GM18858 (cell line): ENCODE results near the gene FBLIM1.

Experiments used
- ATAC-seq: cut with Tn5 transposase; IDR thresholded peaks from one replicate; pipeline ENCODE4 v1.9.1; 2021; ENCODE audit not compliant: unreplicated experiment

FBLIM1 gene

DNA sequence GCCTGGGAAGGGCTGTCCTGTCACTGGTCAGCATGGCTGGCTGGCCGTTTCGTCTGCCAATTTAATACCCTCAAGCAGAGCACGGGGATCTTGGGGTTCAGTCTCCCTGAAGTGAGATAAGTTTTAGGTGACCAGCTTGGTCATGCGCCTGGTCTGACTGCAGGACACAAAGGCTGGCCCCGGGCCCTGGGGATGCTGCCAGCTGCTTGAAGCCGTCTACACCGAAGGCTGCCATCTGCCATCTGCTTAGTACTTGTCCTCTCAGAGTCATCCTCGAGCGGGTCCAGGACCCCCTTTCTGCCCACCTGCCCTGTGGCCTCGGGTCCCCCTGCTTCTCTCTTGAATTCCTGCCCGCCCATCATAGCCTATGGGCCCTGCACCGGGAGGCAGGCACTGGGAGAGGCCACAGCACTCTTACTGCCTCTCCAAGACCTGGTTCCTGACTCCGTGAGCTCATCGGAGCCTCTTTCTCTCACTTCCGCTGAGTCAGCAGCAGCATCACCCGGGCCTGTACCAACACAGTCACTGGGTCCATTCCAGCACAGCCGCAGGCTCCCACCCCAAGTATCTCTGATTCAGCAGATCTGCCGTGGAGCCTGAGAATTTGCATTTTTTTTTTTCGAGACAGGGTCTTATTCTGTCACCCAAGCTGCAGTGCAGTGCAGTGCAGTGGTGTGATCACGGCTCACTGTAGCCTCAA is 7.0 kb downstream of the FBLIM1 start:
- ATAC-seq: no peak

GRCh38 chr1:15767941-15768340 is 9.3 kb downstream of the FBLIM1 start:
- ATAC-seq: no peak

- ATAC-seq: no peak
Measured at GRCh38 chr1:15768388-15768787, 9.8 kb downstream of the FBLIM1 start.

DNA sequence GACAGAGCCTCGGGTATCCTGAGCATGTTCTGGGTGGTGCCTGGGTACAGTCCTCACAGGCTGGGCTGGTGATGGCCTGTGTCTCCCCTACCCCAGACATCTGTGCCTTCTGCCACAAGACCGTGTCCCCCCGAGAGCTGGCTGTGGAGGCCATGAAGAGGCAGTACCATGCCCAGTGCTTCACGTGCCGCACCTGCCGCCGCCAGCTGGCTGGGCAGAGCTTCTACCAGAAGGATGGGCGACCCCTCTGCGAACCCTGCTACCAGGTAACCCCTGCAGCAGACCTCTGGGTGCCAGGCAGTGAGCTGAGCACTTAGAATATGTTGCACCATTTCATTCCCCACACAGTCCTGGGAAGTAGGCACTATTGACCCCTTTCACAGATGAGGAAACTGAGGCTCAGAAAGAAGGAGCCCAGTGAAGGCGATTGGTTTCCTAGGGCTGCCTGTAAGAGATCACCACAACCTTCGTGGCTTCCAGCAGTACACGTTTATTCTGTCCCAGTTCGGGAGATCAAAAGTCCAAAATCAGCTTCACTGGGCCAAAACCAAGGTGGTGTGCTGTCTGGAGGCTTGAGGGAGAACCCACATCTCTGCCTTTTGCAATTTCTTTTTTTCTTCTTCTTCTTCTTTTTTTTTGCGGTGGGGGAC is 11.8 kb downstream of the FBLIM1 start:
- no peak for ATAC-seq

DNA sequence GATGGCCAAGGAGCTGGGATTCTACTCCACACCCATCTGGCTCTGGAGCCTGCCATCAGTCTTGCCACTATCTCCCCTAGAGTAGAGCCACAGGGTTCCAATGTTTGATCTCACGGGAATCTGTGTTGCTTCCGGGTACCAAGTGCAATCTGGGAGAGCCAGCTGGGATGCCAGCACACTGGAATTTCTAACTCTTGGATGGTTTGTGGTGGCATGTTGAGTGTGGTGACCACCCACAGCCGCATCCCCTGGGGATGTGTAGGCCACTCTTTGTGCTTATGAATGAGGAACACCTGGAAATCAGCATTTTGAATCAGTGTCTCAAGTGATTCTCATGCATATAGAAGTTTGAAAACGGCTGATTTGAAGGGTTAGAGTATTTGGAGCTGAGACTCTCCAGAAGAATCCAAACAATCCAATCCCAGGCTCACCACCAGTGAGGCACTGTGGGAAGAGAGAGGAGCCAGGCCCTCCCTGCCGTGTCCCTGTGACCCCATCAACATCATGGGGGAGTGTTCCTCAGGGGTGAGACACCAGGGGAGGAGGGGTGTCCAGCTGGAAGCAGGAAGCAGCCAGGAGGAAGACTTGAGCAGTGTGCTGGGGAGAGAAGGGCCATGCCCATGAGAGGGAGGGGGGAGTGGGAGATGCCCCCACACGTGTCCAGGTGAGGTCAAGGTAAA is 13.4 kb downstream of the FBLIM1 start:
- no peak for ATAC-seq

GRCh38 chr1:15775706-15776105 is 17.1 kb downstream of the FBLIM1 start:
- ATAC-seq: no peak

- no peak for ATAC-seq
Measured at GRCh38 chr1:15777909-15778707, 19.5 kb downstream of the FBLIM1 start.

DNA sequence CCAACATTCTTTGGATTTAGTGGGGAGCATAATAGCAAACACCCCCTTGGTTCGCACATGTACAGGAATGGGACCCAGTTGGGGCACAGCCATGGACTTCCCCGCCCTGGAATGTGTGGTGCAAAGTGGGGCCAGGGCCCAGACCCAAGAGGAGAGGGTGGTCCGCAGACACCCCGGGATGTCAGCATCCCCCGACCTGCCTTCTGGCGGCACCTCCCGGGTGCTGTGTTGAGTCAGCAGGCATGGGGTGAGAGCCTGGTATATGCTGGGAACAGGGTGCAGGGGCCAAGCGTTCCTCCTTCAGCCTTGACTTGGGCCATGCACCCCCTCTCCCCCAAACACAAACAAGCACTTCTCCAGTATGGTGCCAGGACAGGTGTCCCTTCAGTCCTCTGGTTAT is 27.1 kb downstream of the FBLIM1 start:
- no peak for ATAC-seq

GRCh38 chr1:15786581-15786980 is 28.0 kb downstream of the FBLIM1 start:
- ATAC-seq: no peak

- ATAC-seq: no peak
Measured at GRCh38 chr1:15788624-15789301, 30.2 kb downstream of the FBLIM1 start.

DNA sequence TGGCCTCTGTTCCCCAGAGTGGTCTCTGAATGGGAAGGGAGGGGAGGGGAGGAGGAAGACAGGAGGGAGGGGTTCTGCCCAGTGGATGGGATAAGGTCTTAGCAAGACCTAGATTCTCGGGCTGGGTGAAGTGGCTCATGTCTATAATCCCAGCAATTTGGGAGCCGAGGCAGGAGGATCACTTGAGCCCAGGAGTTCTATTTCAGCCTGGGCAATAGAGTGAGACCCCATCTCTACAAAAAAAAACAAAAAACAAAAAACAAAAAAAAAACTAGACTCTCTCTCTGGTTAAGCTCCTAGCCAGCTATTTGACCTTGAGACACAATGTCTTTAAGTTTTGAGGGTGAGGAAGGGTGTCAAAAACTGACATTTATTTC is 37.5 kb downstream of the FBLIM1 start:
- no peak for ATAC-seq

DNA sequence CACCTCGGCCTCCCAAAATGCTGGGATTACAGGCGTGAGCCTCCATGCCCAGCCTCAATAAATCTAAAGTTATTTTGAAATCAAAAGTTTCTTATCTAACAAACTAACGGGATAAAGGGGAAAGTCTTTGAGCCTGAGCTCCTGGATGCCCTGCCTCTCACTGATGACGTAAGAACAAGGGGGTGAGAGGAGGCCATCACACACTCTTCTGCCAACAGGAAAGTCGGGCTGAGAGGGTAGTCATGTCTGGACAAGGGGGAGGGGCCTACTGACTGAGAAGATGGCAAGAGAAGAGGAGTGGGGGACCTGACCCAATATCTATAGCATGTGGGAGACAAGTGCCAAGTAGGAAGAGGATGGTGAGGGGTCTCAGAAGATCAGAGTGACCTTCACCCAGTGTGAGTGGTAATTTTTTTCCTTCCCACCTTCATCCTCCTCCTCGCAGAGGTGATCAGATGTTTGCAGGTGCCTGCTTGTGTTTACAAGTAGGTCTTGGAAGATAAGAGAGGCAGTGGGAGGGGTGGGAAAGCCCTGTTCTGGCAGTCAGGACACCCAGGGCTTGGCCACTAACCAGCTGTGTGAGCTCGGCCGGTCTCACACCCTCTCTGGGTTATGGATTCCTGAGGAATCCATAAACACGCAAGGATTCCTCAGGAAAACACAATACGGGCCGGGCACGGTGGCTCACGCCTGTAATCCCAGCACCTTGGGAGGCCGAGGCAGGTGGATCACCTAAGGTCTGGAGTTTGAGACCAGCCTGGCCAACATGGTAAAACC is 39.2 kb downstream of the FBLIM1 start:
- ATAC-seq: no peak

DNA sequence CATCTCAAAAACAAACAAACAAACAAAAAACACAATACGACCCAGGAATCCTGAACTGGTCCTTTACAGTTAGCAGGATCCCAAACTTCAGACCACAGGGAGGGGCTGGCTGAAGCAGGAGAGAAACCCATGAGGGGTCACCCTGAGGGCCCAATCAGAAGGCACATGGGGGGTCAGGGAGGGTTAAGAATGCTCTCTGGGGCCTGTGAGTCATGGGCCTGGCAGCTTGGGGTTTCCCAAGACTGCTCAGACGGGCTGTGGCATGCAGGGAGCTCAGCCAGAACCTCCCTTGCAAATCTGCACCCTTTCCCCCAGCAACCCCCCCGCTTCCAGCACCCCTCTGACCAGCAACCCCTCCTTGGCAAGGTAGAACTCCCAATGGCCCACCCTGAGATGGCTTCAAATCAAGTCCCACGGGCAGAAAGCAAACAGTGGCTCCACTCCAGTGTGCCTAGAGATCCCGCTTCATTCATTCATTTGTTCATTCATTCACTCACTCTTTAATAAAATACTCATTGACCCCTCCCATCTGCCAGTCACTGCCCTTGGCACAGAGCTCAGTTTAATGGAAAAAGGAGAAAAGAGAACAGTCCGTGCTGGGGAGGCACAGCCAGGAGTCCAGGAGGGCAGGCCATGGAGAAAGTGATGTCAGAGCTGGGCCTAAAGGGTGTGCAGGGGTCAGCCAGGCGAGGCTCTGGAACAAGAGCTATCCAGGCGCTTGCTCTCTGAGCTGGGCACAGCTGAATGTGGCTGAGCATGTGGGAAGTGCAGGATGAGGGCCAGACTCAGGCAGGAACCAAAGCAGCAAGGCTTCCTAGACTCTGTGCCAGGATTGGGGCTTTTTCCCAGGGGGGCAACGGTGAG is 40.6 kb downstream of the FBLIM1 start:
- no peak for ATAC-seq

DNA sequence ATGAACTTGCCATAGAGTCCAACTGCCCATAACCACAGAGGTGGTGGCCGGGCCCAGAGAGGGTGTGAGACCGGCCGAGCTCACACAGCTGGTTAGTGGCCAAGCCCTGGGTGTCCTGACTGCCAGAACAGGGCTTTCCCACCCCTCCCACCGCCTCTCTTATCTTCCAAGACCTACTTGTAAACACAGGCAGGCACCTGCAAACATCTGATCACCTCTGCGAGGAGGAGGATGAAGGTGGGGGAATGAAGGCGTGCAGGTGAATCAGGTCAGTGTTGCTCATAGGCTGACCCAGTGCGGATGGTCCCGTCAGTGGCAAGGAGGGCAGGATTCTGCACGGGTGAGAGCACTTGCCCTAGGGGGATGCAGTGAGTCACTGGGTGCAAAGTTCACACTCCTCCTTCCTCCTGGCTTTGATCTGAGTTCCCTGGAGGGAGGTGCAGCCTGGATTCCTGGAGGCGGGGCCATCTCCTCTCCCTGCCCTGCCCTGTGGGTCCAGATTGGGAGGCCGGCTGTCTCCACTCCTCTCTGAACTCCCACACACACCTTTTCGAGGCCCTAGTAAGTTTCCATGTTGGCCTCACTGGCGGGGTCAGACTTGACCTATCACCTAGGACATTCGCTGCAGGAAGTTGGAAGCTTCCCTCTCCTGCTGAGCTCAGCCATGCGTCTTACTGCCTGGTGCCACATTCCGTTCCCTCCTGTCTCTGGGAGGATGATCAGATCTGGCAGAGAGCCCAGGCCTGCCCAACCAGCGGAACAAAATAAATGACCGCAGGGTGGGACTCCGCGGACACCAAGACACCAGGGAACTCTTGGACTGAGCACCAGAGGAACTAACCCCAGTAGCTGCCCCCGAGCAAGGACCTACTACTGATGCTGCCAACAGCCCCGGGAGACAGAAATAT is 41.6 kb downstream of the FBLIM1 start:
- ATAC-seq: no peak

- no peak for ATAC-seq
Measured at GRCh38 chr1:15802234-15802965, 43.8 kb downstream of the FBLIM1 start.

- no peak for ATAC-seq
Measured at GRCh38 chr1:15803380-15803779, 44.8 kb downstream of the FBLIM1 start.

DNA sequence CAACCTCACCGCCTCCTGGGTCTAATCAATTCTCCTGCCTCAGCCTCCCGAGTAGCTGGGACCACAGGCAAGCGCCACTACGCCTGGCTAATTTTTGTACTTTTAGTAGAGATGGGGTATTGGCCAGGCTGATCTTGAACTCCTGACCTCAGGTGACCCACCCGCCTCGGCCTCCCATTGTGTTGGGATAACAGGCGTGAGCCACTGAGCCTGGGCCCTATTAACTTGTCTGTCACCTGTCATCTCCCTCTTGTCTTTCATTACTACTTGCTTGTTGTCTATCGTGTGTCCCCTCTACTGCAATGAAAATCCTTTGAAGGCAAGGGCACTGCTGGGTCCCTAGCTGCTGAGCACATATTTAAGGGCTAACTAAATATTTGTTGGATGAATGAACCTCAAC is 45.5 kb downstream of the FBLIM1 start:
- no peak for ATAC-seq

DNA sequence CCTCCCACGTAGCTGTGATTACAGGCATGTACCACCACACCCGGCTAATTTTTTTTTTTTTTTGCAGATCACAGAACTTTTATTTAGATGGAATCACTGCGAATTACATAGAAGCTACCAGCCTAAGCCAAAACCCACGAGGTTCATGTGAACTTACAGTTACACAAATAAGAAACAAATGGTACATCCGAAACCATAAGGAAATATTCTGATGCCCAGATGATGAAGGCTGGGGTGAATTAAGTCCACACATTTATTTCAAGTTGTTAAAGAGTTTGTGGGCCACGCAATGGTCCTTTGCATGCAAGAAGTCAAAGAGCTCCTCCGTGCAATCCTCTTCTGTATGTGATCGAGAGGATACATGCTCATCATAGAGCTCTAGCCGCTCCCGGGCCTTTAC is 48.5 kb downstream of the FBLIM1 start:
- no peak for ATAC-seq
